ENCODE data around the gene LRP1B.

DNA sequence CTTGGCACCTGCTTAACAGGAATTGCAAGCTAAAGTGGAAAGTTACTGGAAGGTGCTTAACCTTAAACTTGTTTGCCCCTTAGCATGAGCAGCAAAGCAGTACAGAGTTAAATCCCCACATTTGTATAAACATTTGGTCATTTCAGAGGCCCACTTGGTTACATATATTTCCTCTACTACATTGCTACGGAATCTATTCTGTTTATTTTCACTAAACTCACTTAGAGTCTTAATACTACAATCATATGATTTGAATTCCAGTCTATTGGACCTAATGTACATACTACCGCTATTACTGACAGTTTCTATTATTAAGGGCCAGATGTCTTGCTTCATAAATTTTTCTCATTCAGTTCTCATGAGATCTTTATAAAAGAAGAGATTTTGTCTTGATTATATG lies 1294.0 kb downstream of the LRP1B start:
- TF ChIP-seq, protein P1, sequence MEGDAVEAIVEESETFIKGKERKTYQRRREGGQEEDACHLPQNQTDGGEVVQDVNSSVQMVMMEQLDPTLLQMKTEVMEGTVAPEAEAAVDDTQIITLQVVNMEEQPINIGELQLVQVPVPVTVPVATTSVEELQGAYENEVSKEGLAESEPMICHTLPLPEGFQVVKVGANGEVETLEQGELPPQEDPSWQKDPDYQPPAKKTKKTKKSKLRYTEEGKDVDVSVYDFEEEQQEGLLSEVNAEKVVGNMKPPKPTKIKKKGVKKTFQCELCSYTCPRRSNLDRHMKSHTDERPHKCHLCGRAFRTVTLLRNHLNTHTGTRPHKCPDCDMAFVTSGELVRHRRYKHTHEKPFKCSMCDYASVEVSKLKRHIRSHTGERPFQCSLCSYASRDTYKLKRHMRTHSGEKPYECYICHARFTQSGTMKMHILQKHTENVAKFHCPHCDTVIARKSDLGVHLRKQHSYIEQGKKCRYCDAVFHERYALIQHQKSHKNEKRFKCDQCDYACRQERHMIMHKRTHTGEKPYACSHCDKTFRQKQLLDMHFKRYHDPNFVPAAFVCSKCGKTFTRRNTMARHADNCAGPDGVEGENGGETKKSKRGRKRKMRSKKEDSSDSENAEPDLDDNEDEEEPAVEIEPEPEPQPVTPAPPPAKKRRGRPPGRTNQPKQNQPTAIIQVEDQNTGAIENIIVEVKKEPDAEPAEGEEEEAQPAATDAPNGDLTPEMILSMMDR (IDR thresholded peaks at IDR 0.05) = no peak
- no peak for TF ChIP-seq ZFX (IDR thresholded peaks at IDR 0.05; ENCODE audit: borderline replicate concordance)
